ENCODE results near the gene XXYLT1. TPM values are rescaled to one million over a fixed set of nuclear protein-coding genes. Genes with fewer than 3 reads are reported as not detected.

Gene XXYLT1
- total RNA-seq, 1 donor: 32.8 TPM

- no peak for TF ChIP-seq CTCF (IDR thresholded peaks at IDR 0.05; ENCODE audit: insufficient read depth, low read depth, low read length)
- H3K4me3 ChIP-seq (ENCODE audit: low read depth, low read length): no peak overlapping the region
- peak; percentile 55 for DNase-seq (ENCODE audit: low read depth)
Measured at GRCh38 chr3:195097331-195098255, 173.4 kb downstream of the XXYLT1 start.

GRCh38 chr3:195096484-195097330 is 174.3 kb downstream of the XXYLT1 start:
- H3K4me3 ChIP-seq (ENCODE audit: low read depth, low read length): no peak overlapping the region
- no peak for TF ChIP-seq CTCF (IDR thresholded peaks at IDR 0.05; ENCODE audit: insufficient read depth, low read depth, low read length)
- no peak for DNase-seq (ENCODE audit: low read depth)

- TF ChIP-seq CTCF (IDR thresholded peaks at IDR 0.05; ENCODE audit: insufficient read depth, low read depth, low read length): no peak
- DNase-seq (ENCODE audit: low read depth): no peak
- no peak overlapping the region for H3K4me3 ChIP-seq (ENCODE audit: low read depth, low read length)
Measured at GRCh38 chr3:195096053-195096452, 174.9 kb downstream of the XXYLT1 start.

GRCh38 chr3:195095704-195096036 is 175.3 kb downstream of the XXYLT1 start:
- no peak for TF ChIP-seq CTCF (IDR thresholded peaks at IDR 0.05; ENCODE audit: insufficient read depth, low read depth, low read length)
- DNase-seq (ENCODE audit: low read depth): no peak
- no peak overlapping the region for H3K4me3 ChIP-seq (ENCODE audit: low read depth, low read length)

GRCh38 chr3:195095035-195095703 is 175.8 kb downstream of the XXYLT1 start:
- peak; percentile 13 for DNase-seq (ENCODE audit: low read depth)
- no peak for TF ChIP-seq CTCF (IDR thresholded peaks at IDR 0.05; ENCODE audit: insufficient read depth, low read depth, low read length)
- no peak overlapping the region for H3K4me3 ChIP-seq (ENCODE audit: low read depth, low read length)

- TF ChIP-seq CTCF (IDR thresholded peaks at IDR 0.05; ENCODE audit: insufficient read depth, low read depth, low read length): peak; percentile 21
- DNase-seq (ENCODE audit: low read depth): peak; percentile 34
- H3K4me3 ChIP-seq (ENCODE audit: low read depth, low read length): no peak overlapping the region
Measured at GRCh38 chr3:195094191-195094921, 176.6 kb downstream of the XXYLT1 start.

Data from fibroblast of villous mesenchyme (primary cell).